HCT116 (cell line): Measurements from ENCODE around the gene RXYLT1. TPM values are rescaled to one million over a fixed set of nuclear protein-coding genes. Genes with fewer than 3 reads are reported as not detected.

Experiments
- ATAC-seq: fragments of 200-7000 bp; cut with Tn5 transposase; 2 replicates; pipeline ENCODE4 v1.9.1; 2020; ENCODE audit warnings: mild to moderate bottlenecking, moderate library complexity
- BruUV-seq: library from RNA; stranded (reverse); fragments of 400-500 nt; replicated peaks from 2 replicates; lab custom pipeline; 2021; lab: Mats Ljungman, UMichigan
- CTCF ChIA-PET: fragments of 300-600 bp; sonication (Branson Sonifier 250); formaldehyde crosslinking; loops from one replicate; lab custom pipeline; 2021; ENCODE audit warnings: antibody characterized with exemption; lab: Charles Lee
- POLR2A ChIA-PET: fragments of 300-600, 350-600 bp; sonication (Branson Sonifier 250); formaldehyde crosslinking; loops from one replicate; lab custom pipeline; 2021; ENCODE audit warnings: antibody characterized with exemption; lab: Charles Lee
- RAD21 ChIA-PET, 2 experiments: fragments of 300-600 bp; sonication (Branson Sonifier 250); formaldehyde crosslinking; loops; one replicate each; lab custom pipeline; 2023; ENCODE audit warnings: low total read pairs in 2 of 2; ENCODE audit not compliant: uncharacterized antibody in 2 of 2, unreplicated experiment in 2 of 2, low non-redundant PET in 1 of 2; lab: Charles Lee
- DNase-seq: peaks from one replicate; pipeline ENCODE4 v3.0.0-alpha.2; 2010; ENCODE audit warnings: low read depth, low spot score
- H2AFZ ChIP-seq: fragments of 200-600 bp; shearing (Covaris generic), sonication (generic); 2 replicates; pipeline ENCODE4 v1.6.1; 2017; ENCODE audit warnings: low read depth, mixed run types, mixed read lengths, antibody characterized with exemption, low read length; ENCODE audit not compliant: poor library complexity, severe bottlenecking
- H3K27ac ChIP-seq: 2 replicates; pipeline ENCODE4 v1.5.1; 2012; ENCODE audit warnings: low read depth, low read length
- H3K27me3 ChIP-seq: fragments of 200-600 bp; sonication (generic); 2 replicates; pipeline ENCODE4 v1.6.1; 2016; ENCODE audit warnings: mixed run types, low read length, mixed read lengths; ENCODE audit not compliant: insufficient read depth
- H3K36me3 ChIP-seq, 2 experiments: fragments of 200-500 bp in 1 of 2; fragments of 200-600 bp in 1 of 2; sonication (Bioruptor generic) in 1 of 2; sonication (generic) in 1 of 2; 2 replicates each; pipeline versions ENCODE4 v1.5.1 to v1.6.1; 2014 to 2016; ENCODE audit warnings: low read length in 2 of 2, inconsistent platforms in 1 of 2, mixed read lengths in 1 of 2, mixed run types in 1 of 2; ENCODE audit not compliant: insufficient read depth in 2 of 2, control insufficient read depth in 1 of 2
- H3K4me1 ChIP-seq, 2 experiments: fragments of 200-600 bp in 1 of 2; sonication (generic) in 1 of 2; 2 replicates each; pipeline versions ENCODE4 v1.5.1 to v1.6.1; 2012 to 2017; ENCODE audit warnings: low read length in 2 of 2, inconsistent platforms in 1 of 2, mild to moderate bottlenecking in 1 of 2, mixed read lengths in 1 of 2, mixed run types in 1 of 2, moderate library complexity in 1 of 2; ENCODE audit not compliant: insufficient read depth in 2 of 2, control insufficient read depth in 1 of 2
- H3K4me2 ChIP-seq: fragments of 200-600 bp; sonication (generic); 2 replicates; pipeline ENCODE4 v1.6.1; 2017; ENCODE audit warnings: mixed run types, low read length, mixed read lengths
- H3K4me3 ChIP-seq, 2 experiments: fragments of 200-600 bp in 1 of 2; sonication (generic) in 1 of 2; replicated peaks in 1 of 2; 2 replicates each; pipeline ENCODE4 v1.5.1; 2011 to 2016; ENCODE audit warnings: low read length in 2 of 2, control low read depth in 1 of 2, low read depth in 1 of 2, mild to moderate bottlenecking in 1 of 2, mixed read lengths in 1 of 2, mixed run types in 1 of 2
- H3K79me2 ChIP-seq: fragments of 200-600 bp; sonication (generic); 2 replicates; pipeline ENCODE4 v1.6.1; 2017; ENCODE audit warnings: mild to moderate bottlenecking, mixed run types, low read length, moderate library complexity, mixed read lengths; ENCODE audit not compliant: insufficient read depth
- H3K9ac ChIP-seq: fragments of 200-600 bp; sonication (generic); 2 replicates; pipeline ENCODE4 v1.6.1; 2016; ENCODE audit warnings: low read length, mixed read lengths
- H3K9me2 ChIP-seq: fragments of 200-600 bp; sonication (generic), shearing (Covaris generic); 2 replicates; pipeline ENCODE4 v1.6.1; 2017; ENCODE audit warnings: mixed run types, mild to moderate bottlenecking, moderate library complexity; ENCODE audit not compliant: insufficient read depth
- H3K9me3 ChIP-seq, 2 experiments: fragments of 200-500 bp in 1 of 2; fragments of 200-600 bp in 1 of 2; sonication (Bioruptor generic) in 1 of 2; sonication (generic) in 1 of 2; 2 replicates each; pipeline ENCODE4 v1.6.1; 2014 to 2017; ENCODE audit warnings: low read length in 2 of 2, mixed read lengths in 2 of 2, inconsistent platforms in 1 of 2, low read depth in 1 of 2, mild to moderate bottlenecking in 1 of 2, mixed run types in 1 of 2, moderate library complexity in 1 of 2; ENCODE audit not compliant: control insufficient read depth in 1 of 2, insufficient read depth in 1 of 2
- H4K20me1 ChIP-seq: fragments of 200-600 bp; sonication (generic), shearing (Covaris generic); 2 replicates; pipeline ENCODE4 v1.6.1; 2017; ENCODE audit warnings: mixed run types, mild to moderate bottlenecking, moderate library complexity; ENCODE audit not compliant: insufficient read depth
- CBX3 ChIP-seq: IDR thresholded peaks from 2 replicates; pipeline ENCODE4 v1.6.1; 2012; ENCODE audit warnings: low read depth
- EGR1 ChIP-seq: IDR thresholded peaks from 2 replicates; pipeline ENCODE4 v1.6.1; 2012; ENCODE audit warnings: low read depth
- ELF1 ChIP-seq: IDR thresholded peaks from 2 replicates; pipeline ENCODE4 v1.6.1; 2012; ENCODE audit warnings: low read depth, borderline replicate concordance
- EZH2 ChIP-seq: fragments of 200-600 bp; sonication (generic); IDR thresholded peaks from 2 replicates; pipeline ENCODE4 v1.6.1; 2017; ENCODE audit warnings: antibody characterized with exemption, mixed run types
- EZH2phosphoT487 ChIP-seq: fragments of 200-600 bp; IDR thresholded peaks from 2 replicates; pipeline ENCODE4 v1.6.1; 2018; ENCODE audit warnings: antibody characterized with exemption, borderline replicate concordance
- JUND ChIP-seq: IDR thresholded peaks from 2 replicates; pipeline ENCODE4 v1.6.1; 2012
- SIN3A ChIP-seq: IDR thresholded peaks from 2 replicates; pipeline ENCODE4 v1.6.1; 2012; ENCODE audit warnings: low read depth
- SP1 ChIP-seq: IDR thresholded peaks from 2 replicates; pipeline ENCODE4 v1.6.1; 2012; ENCODE audit warnings: low read depth
- SRF ChIP-seq: IDR thresholded peaks from 2 replicates; pipeline ENCODE4 v1.6.1; 2012; ENCODE audit warnings: low read depth
- TCF7L2 ChIP-seq: IDR thresholded peaks from 2 replicates; pipeline ENCODE4 v1.7.0; 2011; ENCODE audit warnings: borderline replicate concordance, inconsistent platforms; ENCODE audit not compliant: insufficient read depth, insufficient read length; ENCODE audit errors: extremely low read depth
- YY1 ChIP-seq: IDR thresholded peaks from 2 replicates; pipeline ENCODE4 v1.6.1; 2011; ENCODE audit warnings: low read length, low read depth, moderate library complexity, mild to moderate bottlenecking; ENCODE audit not compliant: insufficient replicate concordance; ENCODE audit errors: extremely low read depth
- ZNF274 ChIP-seq: fragments of 200-500 bp; sonication (Bioruptor generic); IDR thresholded peaks from 2 replicates; pipeline ENCODE4 v1.6.1; 2014; ENCODE audit warnings: mild to moderate bottlenecking, low read depth, low read length, inconsistent platforms
- intact Hi-C: fragments of 100-400 bp; cut with micrococcal nuclease; formaldehyde crosslinking; loops from 2 replicates; pipeline ENCODE4 v1.10.0; 2022
- total RNA-seq: library from RNA; stranded (reverse); gene quantifications from one replicate; pipeline ENCODE4 v1.2.1, GENCODE V29; 2021; ENCODE audit not compliant: unreplicated experiment
- TF ChIP-seq, protein P1 (sequence below), 3 experiments: fragments of 200-600 bp in 1 of 3; sonication (generic) in 1 of 3; IDR thresholded peaks in 2 of 3; conservative IDR thresholded peaks in 1 of 3; 2 replicates each; pipeline ENCODE4 v1.5.1; 2012 to 2017; ENCODE audit warnings: low read depth in 2 of 3, low read length in 2 of 3, antibody characterized with exemption in 1 of 3, borderline replicate concordance in 1 of 3, control low read depth in 1 of 3, mild to moderate bottlenecking in 1 of 3, mixed read lengths in 1 of 3, mixed run types in 1 of 3, moderate library complexity in 1 of 3; ENCODE audit not compliant: insufficient read depth in 1 of 3
- TF ChIP-seq, protein P2 (sequence below): IDR thresholded peaks from 2 replicates; pipeline ENCODE4 v1.6.1; 2012; ENCODE audit warnings: low read depth

RXYLT1 gene
- total RNA-seq, 1 experiment from 2014 or later = 23.0 TPM

DNA sequence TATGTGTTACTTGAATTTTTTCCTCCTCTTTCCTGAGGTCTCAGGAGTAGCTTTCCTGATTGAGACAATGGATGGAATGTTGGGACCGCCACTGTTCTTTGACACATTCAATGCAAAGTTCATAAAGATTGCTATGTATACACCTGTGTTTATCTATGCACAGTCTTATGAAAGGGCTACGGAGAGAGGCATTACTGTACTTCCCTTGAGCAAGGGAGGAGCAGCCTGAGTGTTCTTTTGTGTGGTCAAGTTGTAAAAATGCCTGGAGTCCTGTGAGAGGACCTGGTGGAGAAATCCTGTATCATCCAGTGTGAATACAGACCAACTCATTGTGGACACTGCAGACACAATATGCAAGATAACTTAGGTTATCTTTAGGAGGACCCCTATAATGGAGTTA, 66.0 kb downstream of the RXYLT1 start:
- ChIA-PET POLR2A (no interaction called here), CTCF (interaction anchor here (2.2 kb wide), 1 partner anchor 8 kb away, joined by 8 read pairs; no protein-coding TSS in a partner anchor), RAD21 (no interaction called here)
- H3K36me3 ChIP-seq = no peaks in the 10 kb centered on the region
- H3K79me2 ChIP-seq = peaks cover 64% of the 10 kb centered on the region
- H3K9me2 ChIP-seq = no peaks in the 10 kb centered on the region
- H3K27me3 ChIP-seq = no peaks in the 10 kb centered on the region
- H3K4me2 ChIP-seq = peak overlapping the region; percentile 91
- DNase-seq (no peak), ATAC-seq (no peak)
- H3K9ac ChIP-seq = peak overlapping the region; percentile 85
- no peak overlapping the region for H3K27ac ChIP-seq
- peaks cover 7 to 27% of the 10 kb centered on the region in 2 experiments; a peak in 3 of 4 replicates for H3K4me1 ChIP-seq
- H3K9me3 ChIP-seq = no peaks in the 10 kb centered on the region
- H2AFZ ChIP-seq = no peak overlapping the region
- TF ChIP-seq SP1 = no peak
- no peak for TF ChIP-seq YY1
- no peak for TF ChIP-seq JUND
- no peak for TF ChIP-seq EZH2phosphoT487
- no peak for TF ChIP-seq EGR1
- no peaks in the 10 kb centered on the region for H4K20me1 ChIP-seq
- H3K4me3 ChIP-seq = peak overlapping the region; percentile 77 to 97
- BruUV-seq = no TSS peak
- intact Hi-C loops = loop anchor here (2.0 to 10.0 kb wide), 2 partner anchors 73 to 129 kb away; no protein-coding TSS in a partner anchor

DNA sequence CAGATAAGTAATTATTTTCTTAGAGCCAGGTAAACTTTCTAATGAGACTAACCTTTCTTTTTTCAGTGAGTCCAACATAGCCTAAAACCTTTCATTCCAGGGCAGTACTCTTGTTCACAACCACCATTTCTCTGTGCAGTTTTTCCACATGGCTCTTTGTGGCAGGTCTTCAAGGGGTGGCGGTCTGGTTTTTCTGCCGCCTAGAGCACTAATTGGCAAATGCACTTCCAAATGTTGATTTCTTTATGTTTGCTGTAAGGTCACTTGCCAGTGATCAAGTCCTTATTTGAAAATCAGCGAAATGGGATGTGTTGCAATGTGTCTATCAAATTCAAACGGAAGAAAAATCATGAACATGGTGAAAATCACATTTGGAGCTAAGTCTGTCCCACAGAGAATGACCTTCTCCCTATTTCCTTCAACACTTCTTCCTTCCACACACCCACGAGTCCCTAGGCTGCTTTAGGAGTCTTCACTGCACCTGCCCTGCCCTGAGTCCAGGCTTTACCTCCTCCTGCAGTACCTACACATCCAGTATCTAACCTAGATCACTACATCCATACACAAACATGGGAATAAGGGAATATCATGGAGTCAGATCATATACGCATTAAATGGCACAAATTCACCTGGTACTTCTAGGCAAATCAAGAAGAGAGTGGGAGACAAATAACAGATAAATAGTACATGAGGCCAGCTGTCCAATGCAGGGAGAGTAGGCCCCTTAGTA, 66.7 kb downstream of the RXYLT1 start:
- H3K9me3 ChIP-seq = no peaks in the 10 kb centered on the region
- no peak overlapping the region for H2AFZ ChIP-seq
- ChIA-PET POLR2A (no interaction called here), CTCF (no interaction called here), RAD21 (no interaction called here)
- H3K9ac ChIP-seq = peak overlapping the region; percentile 85
- intact Hi-C loops = loop anchor here (10.0 kb wide), 1 partner anchor 128 kb away; no protein-coding TSS in a partner anchor
- H3K27me3 ChIP-seq = no peaks in the 10 kb centered on the region
- H3K79me2 ChIP-seq = peaks cover 71% of the 10 kb centered on the region
- H3K4me1 ChIP-seq = peaks cover 7 to 27% of the 10 kb centered on the region in 2 experiments; a peak in 3 of 4 replicates
- H3K4me3 ChIP-seq = peak overlapping the region; percentile 77 to 97; a peak in 3 of 4 replicates
- H4K20me1 ChIP-seq = no peaks in the 10 kb centered on the region
- BruUV-seq = no TSS peak
- ATAC-seq (no peak), DNase-seq (no peak)
- peak overlapping the region; percentile 91 for H3K4me2 ChIP-seq
- no peak overlapping the region for H3K27ac ChIP-seq
- no peaks in the 10 kb centered on the region for H3K36me3 ChIP-seq
- no peaks in the 10 kb centered on the region for H3K9me2 ChIP-seq
- TF ChIP-seq CBX3 = no peak
- no peak for TF ChIP-seq ZNF274
- no peak for TF ChIP-seq EZH2
- no peak for TF ChIP-seq SIN3A
- TF ChIP-seq, protein P1, sequence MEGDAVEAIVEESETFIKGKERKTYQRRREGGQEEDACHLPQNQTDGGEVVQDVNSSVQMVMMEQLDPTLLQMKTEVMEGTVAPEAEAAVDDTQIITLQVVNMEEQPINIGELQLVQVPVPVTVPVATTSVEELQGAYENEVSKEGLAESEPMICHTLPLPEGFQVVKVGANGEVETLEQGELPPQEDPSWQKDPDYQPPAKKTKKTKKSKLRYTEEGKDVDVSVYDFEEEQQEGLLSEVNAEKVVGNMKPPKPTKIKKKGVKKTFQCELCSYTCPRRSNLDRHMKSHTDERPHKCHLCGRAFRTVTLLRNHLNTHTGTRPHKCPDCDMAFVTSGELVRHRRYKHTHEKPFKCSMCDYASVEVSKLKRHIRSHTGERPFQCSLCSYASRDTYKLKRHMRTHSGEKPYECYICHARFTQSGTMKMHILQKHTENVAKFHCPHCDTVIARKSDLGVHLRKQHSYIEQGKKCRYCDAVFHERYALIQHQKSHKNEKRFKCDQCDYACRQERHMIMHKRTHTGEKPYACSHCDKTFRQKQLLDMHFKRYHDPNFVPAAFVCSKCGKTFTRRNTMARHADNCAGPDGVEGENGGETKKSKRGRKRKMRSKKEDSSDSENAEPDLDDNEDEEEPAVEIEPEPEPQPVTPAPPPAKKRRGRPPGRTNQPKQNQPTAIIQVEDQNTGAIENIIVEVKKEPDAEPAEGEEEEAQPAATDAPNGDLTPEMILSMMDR (IDR thresholded peaks at IDR 0.05 in 2 of 3, conservative IDR thresholded peaks at IDR 0.05 in 1 of 3; ENCODE audit: borderline replicate concordance in 1 of 3, insufficient read depth in 1 of 3, low read depth in 2 of 3, low read length in 2 of 3) = no peak
- TF ChIP-seq, protein P2, sequence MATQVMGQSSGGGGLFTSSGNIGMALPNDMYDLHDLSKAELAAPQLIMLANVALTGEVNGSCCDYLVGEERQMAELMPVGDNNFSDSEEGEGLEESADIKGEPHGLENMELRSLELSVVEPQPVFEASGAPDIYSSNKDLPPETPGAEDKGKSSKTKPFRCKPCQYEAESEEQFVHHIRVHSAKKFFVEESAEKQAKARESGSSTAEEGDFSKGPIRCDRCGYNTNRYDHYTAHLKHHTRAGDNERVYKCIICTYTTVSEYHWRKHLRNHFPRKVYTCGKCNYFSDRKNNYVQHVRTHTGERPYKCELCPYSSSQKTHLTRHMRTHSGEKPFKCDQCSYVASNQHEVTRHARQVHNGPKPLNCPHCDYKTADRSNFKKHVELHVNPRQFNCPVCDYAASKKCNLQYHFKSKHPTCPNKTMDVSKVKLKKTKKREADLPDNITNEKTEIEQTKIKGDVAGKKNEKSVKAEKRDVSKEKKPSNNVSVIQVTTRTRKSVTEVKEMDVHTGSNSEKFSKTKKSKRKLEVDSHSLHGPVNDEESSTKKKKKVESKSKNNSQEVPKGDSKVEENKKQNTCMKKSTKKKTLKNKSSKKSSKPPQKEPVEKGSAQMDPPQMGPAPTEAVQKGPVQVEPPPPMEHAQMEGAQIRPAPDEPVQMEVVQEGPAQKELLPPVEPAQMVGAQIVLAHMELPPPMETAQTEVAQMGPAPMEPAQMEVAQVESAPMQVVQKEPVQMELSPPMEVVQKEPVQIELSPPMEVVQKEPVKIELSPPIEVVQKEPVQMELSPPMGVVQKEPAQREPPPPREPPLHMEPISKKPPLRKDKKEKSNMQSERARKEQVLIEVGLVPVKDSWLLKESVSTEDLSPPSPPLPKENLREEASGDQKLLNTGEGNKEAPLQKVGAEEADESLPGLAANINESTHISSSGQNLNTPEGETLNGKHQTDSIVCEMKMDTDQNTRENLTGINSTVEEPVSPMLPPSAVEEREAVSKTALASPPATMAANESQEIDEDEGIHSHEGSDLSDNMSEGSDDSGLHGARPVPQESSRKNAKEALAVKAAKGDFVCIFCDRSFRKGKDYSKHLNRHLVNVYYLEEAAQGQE = no peak
- TF ChIP-seq TCF7L2 = no peak
- TF ChIP-seq ELF1 = no peak
- TF ChIP-seq YY1 = no peak
- no peak for TF ChIP-seq EZH2phosphoT487
- no peak for TF ChIP-seq SRF
